ENCODE data around the gene ALDH1L1.

DNA sequence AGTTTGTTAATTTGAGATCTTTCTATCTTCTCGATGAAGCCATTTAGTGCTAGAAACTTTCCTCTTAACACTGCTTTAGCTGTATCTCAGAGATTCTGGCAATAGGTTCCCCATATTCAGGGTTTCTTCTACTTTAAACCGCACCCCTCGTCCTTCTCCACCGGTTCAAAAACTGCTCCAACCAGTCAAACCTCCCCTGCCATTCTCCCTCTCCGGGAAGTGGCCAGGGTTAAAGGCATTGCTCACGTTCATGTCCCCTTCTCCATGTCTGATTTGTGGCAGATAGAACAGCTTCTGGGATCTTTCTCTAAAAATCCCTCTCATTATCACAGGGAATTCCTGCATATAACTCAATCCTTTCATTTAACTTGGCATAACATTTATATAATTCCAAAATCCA is 14.4 kb downstream of the ALDH1L1 start:
- TF ChIP-seq CTCF (IDR thresholded peaks at IDR 0.05) (no peak), EP300 (IDR thresholded peaks at IDR 0.05) (no peak), POLR2A (IDR thresholded peaks at IDR 0.05) (no peak)
